ENCODE results near the gene PLPPR1. TPM values are rescaled to one million over a fixed set of nuclear protein-coding genes. Genes with fewer than 3 reads are reported as not detected.

PLPPR1 gene
- total and polyA plus RNA-seq, 2 experiments from 2014 or later, result 1.3 to 3.7 TPM

GRCh38 chr9:101132801-101133200 lies 104.3 kb downstream of the PLPPR1 start:
- Mint-ChIP-seq H3K27ac (no peak overlapping the region), H3K9me3 (peaks cover 7% of the 10 kb centered on the region), H3K27me3 (ENCODE audit: insufficient read depth, low read depth, poor library complexity) (no peaks in the 10 kb centered on the region), H3K4me3 (no peak overlapping the region), H3K36me3 (ENCODE audit: low read depth) (peaks cover 2% of the 10 kb centered on the region; the same call in 2 of the 3 replicates), H3K4me1 (peaks cover 20% of the 10 kb centered on the region)
- H3K9me2 ChIP-seq (ENCODE audit: insufficient read depth), result no peaks in the 10 kb centered on the region
- peaks cover 16% of the 10 kb centered on the region for H3K4me1 ChIP-seq (ENCODE audit: insufficient read depth)
- no peak overlapping the region for H3K4me3 ChIP-seq
- no peaks in the 10 kb centered on the region for H3K27me3 ChIP-seq (ENCODE audit: insufficient read depth)
- H2AFZ ChIP-seq, result no peak overlapping the region
- no peak overlapping the region for H3K27ac ChIP-seq (ENCODE audit: low read depth)
- TF ChIP-seq POLR2AphosphoS5 (IDR thresholded peaks at IDR 0.05; ENCODE audit: low read depth) (no peak), ZNF331 (CRISPR knock-in tag; IDR thresholded peaks at IDR 0.05; ENCODE audit: low read depth) (no peak), REST (IDR thresholded peaks at IDR 0.05; ENCODE audit: unreplicated experiment) (no peak), EZH2phosphoT487 (IDR thresholded peaks at IDR 0.05; ENCODE audit: unreplicated experiment) (no peak), JUNB (IDR thresholded peaks at IDR 0.05; ENCODE audit: unreplicated experiment) (no peak), CTCF (conservative IDR thresholded peaks at IDR 0.05; ENCODE audit: low read depth in 2 of 2) (no peak), STAT1 (IDR thresholded peaks at IDR 0.05; ENCODE audit: unreplicated experiment) (no peak), NANOG (IDR thresholded peaks at IDR 0.05; ENCODE audit: borderline replicate concordance) (no peak), ZNF114 (CRISPR knock-in tag; IDR thresholded peaks at IDR 0.05) (no peak), CREB1 (CRISPR knock-in tag; IDR thresholded peaks at IDR 0.05; ENCODE audit: low read depth) (no peak)
- ATAC-seq, result no peak
- no peaks in the 10 kb centered on the region for H4K20me1 ChIP-seq (replicated peaks; ENCODE audit: insufficient read depth)
- no peak overlapping the region for H3K4me2 ChIP-seq
- no peaks in the 10 kb centered on the region for H3K79me2 ChIP-seq (replicated peaks; ENCODE audit: insufficient read depth)
- H3K36me3 ChIP-seq (ENCODE audit: insufficient read depth), result no peaks in the 10 kb centered on the region
- H3F3A ChIP-seq (replicated peaks; ENCODE audit: low read depth), result no peaks in the 10 kb centered on the region
- DNase-seq (ENCODE audit: low spot score), result no peak

- no peak for ATAC-seq
- H3K27ac ChIP-seq (ENCODE audit: low read depth), result no peak overlapping the region
Measured at GRCh38 chr9:101138509-101138908, 110.0 kb downstream of the PLPPR1 start.

More at GRCh38 chr9:101138509-101138908, 110.0 kb downstream of the PLPPR1 start:
- H3K4me3 Mint-ChIP-seq, result no peak overlapping the region
- Histone ChIP-seq H3K4me2 (no peak overlapping the region), H4K20me1 (replicated peaks; ENCODE audit: insufficient read depth) (no peaks in the 10 kb centered on the region), H3K9me2 (ENCODE audit: insufficient read depth) (no peaks in the 10 kb centered on the region; the same call in 1 of the 2 replicates), H3F3A (replicated peaks; ENCODE audit: low read depth) (no peaks in the 10 kb centered on the region), H3K27me3 (ENCODE audit: insufficient read depth) (no peaks in the 10 kb centered on the region), H3K4me1 (ENCODE audit: insufficient read depth) (peaks cover 16% of the 10 kb centered on the region), H3K36me3 (ENCODE audit: insufficient read depth) (no peaks in the 10 kb centered on the region), H3K79me2 (replicated peaks; ENCODE audit: insufficient read depth) (no peaks in the 10 kb centered on the region), H2AFZ (no peak overlapping the region), H3K4me3 (no peak overlapping the region)
- H3K36me3 Mint-ChIP-seq (ENCODE audit: low read depth), result no peaks in the 10 kb centered on the region
- no peaks in the 10 kb centered on the region for H3K9me3 Mint-ChIP-seq
- H3K27ac Mint-ChIP-seq, result no peak overlapping the region
- DNase-seq (ENCODE audit: low spot score), result no peak
- peaks cover 20% of the 10 kb centered on the region for H3K4me1 Mint-ChIP-seq
- H3K27me3 Mint-ChIP-seq (ENCODE audit: insufficient read depth, low read depth, poor library complexity), result no peaks in the 10 kb centered on the region
- TF ChIP-seq STAT1 (IDR thresholded peaks at IDR 0.05; ENCODE audit: unreplicated experiment) (no peak), CTCF (conservative IDR thresholded peaks at IDR 0.05; ENCODE audit: low read depth in 2 of 2) (no peak), ZNF114 (CRISPR knock-in tag; IDR thresholded peaks at IDR 0.05) (no peak)

Measured in GM23338 (cell line).